MCF 10A (cell line): ENCODE measurements around the gene SLC17A9. TPM values are rescaled to one million over a fixed set of nuclear protein-coding genes. Genes with fewer than 3 reads are reported as not detected.

Experiments used
- BruUV-seq: library from RNA; stranded (reverse); fragments of 400-500 nt; replicated peaks from 2 replicates; lab custom pipeline; 2021; lab: Mats Ljungman, UMichigan
- CTCF ChIA-PET: fragments of 300-600 bp; sonication (Branson Sonifier 250); formaldehyde crosslinking; extraction: SDS; loops from one replicate; lab custom pipeline; 2021; ENCODE audit warnings: antibody characterized with exemption, inconsistent platforms; lab: Yijun Ruan, JAX
- POLR2A ChIA-PET: fragments of 300-600, 350-650 bp; sonication (Branson Sonifier 250); formaldehyde crosslinking; extraction: SDS; loops from one replicate; lab custom pipeline; 2020; ENCODE audit warnings: antibody characterized with exemption, inconsistent platforms; lab: Yijun Ruan, JAX
- DNase-seq: peaks from one replicate; pipeline ENCODE4 v3.0.0-alpha.2; 2018; ENCODE audit not compliant: unreplicated experiment
- H3K27ac Mint-ChIP-seq: one replicate; pipeline ENCODE4 v1.8.0; 2022; ENCODE audit warnings: mild to moderate bottlenecking, low read depth, mixed read lengths; ENCODE audit not compliant: unreplicated experiment
- H3K27me3 Mint-ChIP-seq: one replicate; pipeline ENCODE4 v1.8.0; 2022; ENCODE audit warnings: mixed read lengths; ENCODE audit not compliant: insufficient read depth, unreplicated experiment
- H3K36me3 Mint-ChIP-seq: one replicate; pipeline ENCODE4 v1.8.0; 2022; ENCODE audit warnings: mild to moderate bottlenecking, moderate library complexity, mixed read lengths; ENCODE audit not compliant: insufficient read depth, unreplicated experiment
- H3K4me1 Mint-ChIP-seq: one replicate; pipeline ENCODE4 v1.8.0; 2022; ENCODE audit warnings: mixed read lengths; ENCODE audit not compliant: insufficient read depth, unreplicated experiment
- H3K4me3 Mint-ChIP-seq: one replicate; pipeline ENCODE4 v1.8.0; 2022; ENCODE audit warnings: mild to moderate bottlenecking, moderate library complexity, mixed read lengths; ENCODE audit not compliant: unreplicated experiment
- H3K9me3 Mint-ChIP-seq: one replicate; pipeline ENCODE4 v1.8.0; 2022; ENCODE audit warnings: mixed read lengths; ENCODE audit not compliant: unreplicated experiment
- CTCF ChIP-seq: fragments of 200-600 bp; IDR thresholded peaks from one replicate; pipeline ENCODE4 v1.8.0; 2022; ENCODE audit warnings: antibody characterized with exemption, mild to moderate bottlenecking; ENCODE audit not compliant: unreplicated experiment
- intact Hi-C: fragments of 100-400 bp; cut with micrococcal nuclease; formaldehyde crosslinking; loops from 2 replicates; pipeline ENCODE4 v1.14.1; 2022
- total RNA-seq: library from RNA; stranded (reverse); gene quantifications from 2 replicates; pipeline ENCODE4 v1.2.3, GENCODE V29; 2022

The SLC17A9 gene
- total RNA-seq, 1 experiment from 2014 or later: 0.07 TPM

DNA sequence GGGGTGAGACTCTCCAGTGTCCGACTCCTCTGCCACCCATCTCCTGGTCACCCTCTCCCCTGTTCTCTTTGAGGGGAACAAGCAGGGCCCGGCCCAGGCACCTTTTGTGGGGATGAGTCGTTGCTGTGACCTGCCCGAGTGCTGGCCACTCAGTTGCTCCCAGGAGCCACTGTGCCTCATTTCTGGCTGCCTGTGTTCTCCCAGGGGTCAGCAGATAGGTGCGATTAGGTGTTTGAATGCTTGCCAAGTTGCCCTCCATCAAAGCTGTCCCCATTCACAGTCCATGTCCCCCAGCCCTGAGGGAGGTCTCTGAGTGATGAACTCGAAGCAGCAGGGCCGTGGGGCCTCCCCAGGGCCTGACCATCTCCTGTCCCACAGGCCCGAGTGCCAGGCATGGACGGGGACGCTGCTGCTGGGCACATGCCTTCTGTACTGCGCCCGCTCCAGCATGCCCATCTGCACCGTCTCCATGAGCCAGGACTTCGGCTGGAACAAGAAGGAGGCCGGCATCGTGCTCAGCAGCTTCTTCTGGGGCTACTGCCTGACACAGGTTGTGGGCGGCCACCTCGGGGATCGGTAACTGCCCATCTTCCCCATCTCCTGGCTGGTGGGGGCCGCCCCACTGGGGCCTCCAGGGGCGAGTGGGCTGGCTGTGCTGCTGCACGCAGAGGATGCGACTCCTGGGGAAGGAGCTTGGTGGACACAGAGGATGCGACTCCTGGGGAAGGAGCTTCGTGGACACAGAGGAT is 4.1 kb downstream of the SLC17A9 start:
- H3K36me3 Mint-ChIP-seq: no peaks in the 10 kb centered on the region
- no peak overlapping the region for H3K27ac Mint-ChIP-seq
- H3K4me3 Mint-ChIP-seq: no peak overlapping the region
- BruUV-seq: no TSS peak
- intact Hi-C loops: no loop called here
- H3K27me3 Mint-ChIP-seq: no peaks in the 10 kb centered on the region
- DNase-seq: no peak
- no peaks in the 10 kb centered on the region for H3K9me3 Mint-ChIP-seq
- no peaks in the 10 kb centered on the region for H3K4me1 Mint-ChIP-seq
- TF ChIP-seq CTCF: no peak
- ChIA-PET CTCF (interaction anchor here (0.7 kb wide), 1 partner anchor 16 kb away, joined by 6 read pairs; no protein-coding TSS in a partner anchor), POLR2A (interaction anchor here (0.9 kb wide), 1 partner anchor 18 kb away, joined by 3 read pairs; no protein-coding TSS in a partner anchor)

GRCh38 chr20:62957136-62958117 is 4.9 kb downstream of the SLC17A9 start:
- Mint-ChIP-seq H3K4me1 (no peaks in the 10 kb centered on the region), H3K9me3 (no peaks in the 10 kb centered on the region), H3K27me3 (no peaks in the 10 kb centered on the region), H3K36me3 (no peaks in the 10 kb centered on the region), H3K27ac (no peak overlapping the region), H3K4me3 (no peak overlapping the region)
- intact Hi-C loops: no loop called here
- DNase-seq: no peak
- BruUV-seq: no TSS peak
- no peak for TF ChIP-seq CTCF
- CTCF ChIA-PET: interaction anchor here (0.7 kb wide), 1 partner anchor 15 kb away, joined by 6 read pairs; no protein-coding TSS in a partner anchor
- POLR2A ChIA-PET: interaction anchor here (0.9 kb wide), 1 partner anchor 19 kb away, joined by 3 read pairs; no protein-coding TSS in a partner anchor

GRCh38 chr20:62958388-62959100 is 6.0 kb downstream of the SLC17A9 start:
- Mint-ChIP-seq H3K27ac (no peak overlapping the region), H3K9me3 (no peaks in the 10 kb centered on the region), H3K4me1 (no peaks in the 10 kb centered on the region), H3K4me3 (no peak overlapping the region), H3K36me3 (no peaks in the 10 kb centered on the region), H3K27me3 (no peaks in the 10 kb centered on the region)
- TF ChIP-seq CTCF: no peak
- ChIA-PET CTCF (interaction anchor here (0.5 to 0.9 kb wide), 2 partner anchors 11 to 12 kb away, joined by 3 read pairs; no protein-coding TSS in a partner anchor), POLR2A (no interaction called here)
- DNase-seq: no peak
- intact Hi-C loops: no loop called here
- BruUV-seq: no TSS peak
